Stomach (tissue), 9 donors: ENCODE results near the gene LRMDA. TPM values are rescaled to one million over a fixed set of nuclear protein-coding genes. Genes with fewer than 3 reads are reported as not detected.

Source experiments
- DNase-seq, 2 donors: peaks; one replicate each; pipeline versions ENCODE4 v3.0.0 to v3.0.0-alpha.2; 2013 to 2019
- H3K27ac ChIP-seq, 5 donors: fragments of 200-600 bp in 4 of 5; sonication (generic) in 4 of 5; one replicate each; pipeline ENCODE4 v1.5.1; 2013 to 2019; ENCODE audit warnings: mild to moderate bottlenecking in 1 of 5, moderate library complexity in 1 of 5
- H3K27me3 ChIP-seq, 3 donors: fragments of 200-600 bp; sonication (generic); one replicate each; pipeline ENCODE4 v1.5.1; 2017 to 2019; ENCODE audit warnings: mixed run types in 1 of 3
- H3K36me3 ChIP-seq, 4 donors: fragments of 200-600 bp; sonication (generic); 1 replicate in 3 of 4; 2 replicates in 1 of 4; pipeline ENCODE4 v1.5.1; 2016 to 2019
- H3K4me1 ChIP-seq, 4 donors: fragments of 200-600 bp; sonication (generic); one replicate each; pipeline ENCODE4 v1.5.1; 2016 to 2019
- H3K4me3 ChIP-seq, 4 donors: fragments of 200-600 bp; sonication (generic) in 3 of 4; one replicate each; pipeline ENCODE4 v1.5.1; 2016 to 2019; ENCODE audit warnings: mild to moderate bottlenecking in 1 of 4
- H3K9me3 ChIP-seq, 4 donors: fragments of 200-600 bp; sonication (generic); one replicate each; pipeline ENCODE4 v1.5.1; 2016 to 2019
- EP300 ChIP-seq: sonication (generic); formaldehyde crosslinking; IDR thresholded peaks from one replicate; pipeline ENCODE4 v1.6.1; 2017; ENCODE audit warnings: antibody characterized with exemption
- POLR2A ChIP-seq, 4 donors: fragments of 450-650 bp; IDR thresholded peaks; one replicate each; pipeline ENCODE4 v1.6.1; 2016; ENCODE audit warnings: antibody characterized with exemption in 4 of 4, control low read depth in 2 of 4, mild to moderate bottlenecking in 1 of 4, moderate library complexity in 1 of 4
- POLR2AphosphoS5 ChIP-seq, 3 donors: sonication (generic); formaldehyde crosslinking; IDR thresholded peaks; one replicate each; pipeline ENCODE4 v1.6.1; 2016; ENCODE audit warnings: antibody characterized with exemption in 3 of 3
- WGBS, 5 donors: extraction: QIAGEN DNeasy Blood & Tissue Kit in 3 of 5; methylation state at CpG; one replicate each; pipeline versions ENCODE4 v1.1.5 to v1.1.7; 2013 to 2018; 5-methylcytosine and 5-hydroxymethylcytosine counted together
- intact Hi-C: fragments of 100-400 bp; cut with DNase I; formaldehyde crosslinking; loops from one replicate; pipeline ENCODE4 v1.15.1; 2023; ENCODE audit warnings: low total_unique reads
- polyA plus RNA-seq, 3 donors: library from polyadenylated mRNA; stranded (reverse); fragments of 200-250 nt; gene quantifications; one replicate each; pipeline ENCODE4 v1.2.3, GENCODE V29; 2013
- total RNA-seq, 5 donors: library from RNA; depleted of rRNA; stranded (reverse); fragments of >200 nt; gene quantifications; one replicate each; pipeline versions ENCODE4 v1.1.0 to v1.2.3, GENCODE V29; 2014 to 2016
- TF ChIP-seq, protein P1 (sequence below), 7 experiments: fragments of 450-650 bp in 4 of 7; fragments of 200-600 bp in 3 of 7; sonication (generic) in 3 of 7; IDR thresholded peaks; one replicate each; pipeline ENCODE4 v1.5.1; 2016 to 2019; ENCODE audit warnings: antibody characterized with exemption in 7 of 7, control low read depth in 2 of 7, mild to moderate bottlenecking in 1 of 7
- donor health status: healthy with polysubstance abuse.
- donor health status: Bipolar disorder and iron deficiency.
- donor health status: healthy.

Gene LRMDA
- total and polyA plus RNA-seq, 8 donors, result 1.3 to 30.2 (median 13.6) TPM; not detected in 1

GRCh38 chr10:76032700-76033039 lies 601.2 kb downstream of the LRMDA start:
- Histone ChIP-seq H3K4me1 (peaks cover 16 to 39% (median 31%) of the 10 kb centered on the region in 4 donors), H3K9me3 (no peaks in the 10 kb centered on the region), H3K4me3 (no peak overlapping the region), H3K36me3 (no peaks in the 10 kb centered on the region), H3K27me3 (no peaks in the 10 kb centered on the region), H3K27ac (no peak overlapping the region)
- intact Hi-C loops, result loop anchor here (10.0 kb wide), 2 partner anchors 108 to 638 kb away; no protein-coding TSS in a partner anchor
- 83 to 100% (median 96%) methylated on average over 3 of the region's 3 CpGs for WGBS, 5 donors
- DNase-seq, result no peak
- TF ChIP-seq POLR2A (IDR thresholded peaks at IDR 0.05) (no peak), EP300 (no peak), POLR2AphosphoS5 (IDR thresholded peaks at IDR 0.05) (no peak)
- TF ChIP-seq, protein P1, sequence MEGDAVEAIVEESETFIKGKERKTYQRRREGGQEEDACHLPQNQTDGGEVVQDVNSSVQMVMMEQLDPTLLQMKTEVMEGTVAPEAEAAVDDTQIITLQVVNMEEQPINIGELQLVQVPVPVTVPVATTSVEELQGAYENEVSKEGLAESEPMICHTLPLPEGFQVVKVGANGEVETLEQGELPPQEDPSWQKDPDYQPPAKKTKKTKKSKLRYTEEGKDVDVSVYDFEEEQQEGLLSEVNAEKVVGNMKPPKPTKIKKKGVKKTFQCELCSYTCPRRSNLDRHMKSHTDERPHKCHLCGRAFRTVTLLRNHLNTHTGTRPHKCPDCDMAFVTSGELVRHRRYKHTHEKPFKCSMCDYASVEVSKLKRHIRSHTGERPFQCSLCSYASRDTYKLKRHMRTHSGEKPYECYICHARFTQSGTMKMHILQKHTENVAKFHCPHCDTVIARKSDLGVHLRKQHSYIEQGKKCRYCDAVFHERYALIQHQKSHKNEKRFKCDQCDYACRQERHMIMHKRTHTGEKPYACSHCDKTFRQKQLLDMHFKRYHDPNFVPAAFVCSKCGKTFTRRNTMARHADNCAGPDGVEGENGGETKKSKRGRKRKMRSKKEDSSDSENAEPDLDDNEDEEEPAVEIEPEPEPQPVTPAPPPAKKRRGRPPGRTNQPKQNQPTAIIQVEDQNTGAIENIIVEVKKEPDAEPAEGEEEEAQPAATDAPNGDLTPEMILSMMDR (IDR thresholded peaks at IDR 0.05), result no peak

DNA sequence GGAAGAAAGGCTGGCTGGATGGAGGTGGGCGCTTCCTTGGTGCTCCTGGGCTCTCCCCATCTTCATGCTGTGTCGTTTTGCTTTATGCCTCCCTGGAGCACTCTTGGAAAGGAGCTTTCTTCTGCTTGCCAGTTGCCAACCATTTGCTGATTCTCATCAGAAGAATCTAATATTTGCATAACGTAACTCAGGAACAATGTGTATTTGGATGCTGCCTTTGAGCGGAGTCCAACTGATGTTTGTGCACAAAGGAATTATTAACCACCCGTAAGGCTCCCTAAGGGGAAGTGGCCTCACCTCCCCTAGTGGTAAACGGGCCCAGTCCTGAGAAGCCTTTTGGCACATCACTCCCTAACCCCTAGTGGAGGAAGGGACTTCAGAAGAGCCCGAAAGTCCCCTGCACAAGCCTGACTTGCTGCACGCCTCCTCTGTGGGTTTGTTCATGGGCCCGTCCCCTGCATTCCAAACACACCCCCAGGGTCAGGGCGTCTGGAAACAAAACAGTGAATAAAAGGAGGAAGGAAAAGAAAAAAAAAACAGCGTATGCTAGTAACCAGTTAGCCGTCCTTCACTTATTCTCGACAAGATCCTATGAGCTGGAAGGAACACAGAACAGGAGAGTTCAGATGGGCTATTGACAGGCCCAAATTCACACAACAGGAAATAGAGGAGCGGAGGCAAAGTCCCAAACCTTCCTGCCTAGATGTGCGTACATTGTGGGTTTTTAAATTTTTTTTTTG lies 602.2 kb downstream of the LRMDA start:
- WGBS, 5 donors, result 12 to 28% (median 18%) methylated on average over 15 of the region's 15 CpGs
- intact Hi-C loops, result loop anchor here (10.0 kb wide), 2 partner anchors 109 to 639 kb away; no protein-coding TSS in a partner anchor
- Histone ChIP-seq H3K36me3 (no peaks in the 10 kb centered on the region), H3K27ac (peak overlapping the region in 2 of 5 donors; percentile 24 to 35), H3K4me1 (peaks cover 16 to 39% (median 31%) of the 10 kb centered on the region in 4 donors), H3K9me3 (peaks cover 0 to 5% (median 4%) of the 10 kb centered on the region in 4 donors), H3K4me3 (no peak overlapping the region), H3K27me3 (no peaks in the 10 kb centered on the region)
- DNase-seq, result peak; percentile 61 to 64
- peak in 2 of 3 donors; percentile 39 to 49 for TF ChIP-seq POLR2AphosphoS5 (IDR thresholded peaks at IDR 0.05)
- TF ChIP-seq, protein P1 (IDR thresholded peaks at IDR 0.05), result peak in 3 of 7 experiments; percentile 11 to 34 (median 23)
- no peak for TF ChIP-seq POLR2A (IDR thresholded peaks at IDR 0.05)

GRCh38 chr10:76034353-76035205 lies 603.2 kb downstream of the LRMDA start:
- Histone ChIP-seq H3K27ac (peak overlapping the region in 1 of 5 donors; percentile 35), H3K4me1 (peaks cover 16 to 39% (median 31%) of the 10 kb centered on the region in 4 donors), H3K36me3 (no peaks in the 10 kb centered on the region), H3K9me3 (peaks cover 0 to 11% (median 7%) of the 10 kb centered on the region in 4 donors), H3K27me3 (no peaks in the 10 kb centered on the region), H3K4me3 (no peak overlapping the region)
- DNase-seq, result peak in 1 of 2 donors; percentile 42
- 80 to 84% (median 81%) methylated on average over 18 to 23 of the region's 23 CpGs for WGBS, 5 donors
- TF ChIP-seq POLR2A (IDR thresholded peaks at IDR 0.05) (no peak), POLR2AphosphoS5 (IDR thresholded peaks at IDR 0.05) (no peak), EP300 (no peak)
- TF ChIP-seq, protein P1 (IDR thresholded peaks at IDR 0.05), result no peak
- intact Hi-C loops, result loop anchor here (10.0 kb wide), 2 partner anchors 110 to 640 kb away; no protein-coding TSS in a partner anchor
